Mesenteric fat pad (tissue), 1 donor: ENCODE data around the gene TUBB2B. TPM values are rescaled to one million over a fixed set of nuclear protein-coding genes. Genes with fewer than 3 reads are reported as not detected.

Source experiments
- DNase-seq: peaks from one replicate; pipeline ENCODE4 v3.0.0-alpha.2; 2020; ENCODE audit warnings: low spot score
- total RNA-seq: library from RNA; stranded (reverse); fragmentation: NEBNext Ultra II Directional; extraction: Animal tissue kit (Norgen Biotek cat#: 25700); gene quantifications from one replicate; pipeline ENCODE4 v1.2.1, GENCODE V29; 2021
- donor health status: DM: yes; HTN: yes; CAD: no.

The TUBB2B gene
- total RNA-seq, 1 donor from 2014 or later, result 12.2 TPM

- DNase-seq, result no peak
These were observed 8.0 kb upstream of the TUBB2B start for GRCh38 chr6:3235486-3235885.

- DNase-seq, result no peak
These were observed 6.5 kb upstream of the TUBB2B start for GRCh38 chr6:3233904-3234303.

GRCh38 chr6:3233321-3233720 lies 5.9 kb upstream of the TUBB2B start:
- no peak for DNase-seq

- no peak for DNase-seq
These were observed 4.8 kb upstream of the TUBB2B start for GRCh38 chr6:3232017-3232945.

- no peak for DNase-seq
These were observed 4.0 kb upstream of the TUBB2B start for GRCh38 chr6:3231247-3232016.

- no peak for DNase-seq
These were observed 3.4 kb upstream of the TUBB2B start for GRCh38 chr6:3230900-3231246.

- no peak for DNase-seq
These were observed 2.9 kb upstream of the TUBB2B start for GRCh38 chr6:3230256-3230882.

- no peak for DNase-seq
These were observed 2.2 kb upstream of the TUBB2B start for GRCh38 chr6:3229566-3230178.

GRCh38 chr6:3228771-3229565 lies 1.5 kb upstream of the TUBB2B start:
- DNase-seq, result no peak

- DNase-seq, result no peak
These were observed 706 bp upstream of the TUBB2B start for GRCh38 chr6:3228046-3228671.

- DNase-seq, result no peak
These were observed 731 bp downstream of the TUBB2B start for GRCh38 chr6:3226481-3227362.

GRCh38 chr6:3226042-3226441 lies 1.4 kb downstream of the TUBB2B start:
- no peak for DNase-seq

GRCh38 chr6:3222506-3223038 lies 4.9 kb downstream of the TUBB2B start:
- DNase-seq, result no peak

GRCh38 chr6:3221578-3221977 lies 5.9 kb downstream of the TUBB2B start:
- no peak for DNase-seq

- DNase-seq, result no peak
These were observed 7.1 kb downstream of the TUBB2B start for GRCh38 chr6:3220366-3220765.

GRCh38 chr6:3218266-3218665 lies 9.2 kb downstream of the TUBB2B start:
- DNase-seq, result no peak

GRCh38 chr6:3217286-3217685 lies 10.2 kb downstream of the TUBB2B start:
- DNase-seq, result no peak

- no peak for DNase-seq
These were observed 12.6 kb downstream of the TUBB2B start for GRCh38 chr6:3214898-3215297.

GRCh38 chr6:3213334-3213695 lies 14.1 kb downstream of the TUBB2B start:
- DNase-seq, result no peak
